T-helper 2 cell treated with Interferon-gamma antibody and Interleukin-4, amounts not matched to agents 5 μg/mL and 100 μg/mL, for 36 hours (primary cell): ENCODE data around the gene A3GALT2.
"Not testable (repeated sequence)": the region's sequence is repeated elsewhere in the genome, so short reads cannot be mapped to it uniquely, and the experiment has no call there.

Experiments
- DNase-seq: peaks from one replicate; pipeline ENCODE4 v3.0.0; 2021; ENCODE audit warnings: low spot score
- H3K27ac Mint-ChIP-seq: one replicate; pipeline ENCODE4 v1.8.0; 2021; ENCODE audit warnings: mild to moderate bottlenecking, mixed read lengths
- H3K27me3 Mint-ChIP-seq: one replicate; pipeline ENCODE4 v1.8.0; 2021; ENCODE audit warnings: low read depth, mixed read lengths
- H3K36me3 Mint-ChIP-seq: one replicate; pipeline ENCODE4 v1.8.0; 2021; ENCODE audit warnings: low read depth, mixed read lengths
- H3K4me1 Mint-ChIP-seq: one replicate; pipeline ENCODE4 v1.8.0; 2021; ENCODE audit warnings: low read depth, mixed read lengths
- H3K4me3 Mint-ChIP-seq: one replicate; pipeline ENCODE4 v1.8.0; 2022; ENCODE audit warnings: mild to moderate bottlenecking, moderate library complexity, mixed read lengths
- H3K9me3 Mint-ChIP-seq: one replicate; pipeline ENCODE4 v1.8.0; 2021; ENCODE audit warnings: mixed read lengths

The A3GALT2 gene

DNA sequence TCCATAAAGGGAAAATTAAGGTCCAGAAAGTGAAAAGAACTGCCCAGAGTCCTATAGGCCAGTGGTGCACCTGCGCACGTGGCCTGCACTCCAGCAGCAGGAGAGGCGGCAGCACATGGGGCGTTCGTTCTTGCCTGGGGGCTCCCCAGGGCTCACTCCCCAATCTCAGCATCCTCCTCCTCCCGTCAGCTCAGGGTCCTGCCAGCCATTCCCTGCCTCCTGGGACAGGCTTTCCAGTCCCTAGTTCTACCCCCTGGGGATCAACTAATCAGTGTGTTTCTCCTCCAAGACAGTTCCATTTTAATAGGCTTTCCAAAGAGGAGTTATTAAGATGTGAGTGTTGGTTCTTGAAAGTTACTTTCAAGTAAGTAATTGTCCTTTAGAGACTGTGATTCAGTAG, 1.2 kb upstream of the A3GALT2 start:
- Mint-ChIP-seq H3K36me3 (peaks cover 16% of the 10 kb centered on the region), H3K27ac (no peak overlapping the region), H3K4me1 (no peaks in the 10 kb centered on the region), H3K27me3 (peaks cover 4% of the 10 kb centered on the region), H3K9me3 (no peaks in the 10 kb centered on the region), H3K4me3 (no peak overlapping the region)
- DNase-seq, result no peak

GRCh38 chr1:33321178-33321577, 280 bp upstream of the A3GALT2 start:
- Mint-ChIP-seq H3K27ac (no peak overlapping the region), H3K4me3 (no peak overlapping the region), H3K36me3 (peaks cover 13% of the 10 kb centered on the region), H3K27me3 (peaks cover 6% of the 10 kb centered on the region), H3K9me3 (no peaks in the 10 kb centered on the region), H3K4me1 (no peaks in the 10 kb centered on the region)
- no peak for DNase-seq

GRCh38 chr1:33319949-33320618, 814 bp downstream of the A3GALT2 start:
- Mint-ChIP-seq H3K27me3 (peaks cover 6% of the 10 kb centered on the region), H3K27ac (no peak overlapping the region), H3K4me3 (no peak overlapping the region), H3K4me1 (peaks cover 3% of the 10 kb centered on the region), H3K36me3 (peaks cover 5% of the 10 kb centered on the region), H3K9me3 (no peaks in the 10 kb centered on the region)
- no peak for DNase-seq

DNA sequence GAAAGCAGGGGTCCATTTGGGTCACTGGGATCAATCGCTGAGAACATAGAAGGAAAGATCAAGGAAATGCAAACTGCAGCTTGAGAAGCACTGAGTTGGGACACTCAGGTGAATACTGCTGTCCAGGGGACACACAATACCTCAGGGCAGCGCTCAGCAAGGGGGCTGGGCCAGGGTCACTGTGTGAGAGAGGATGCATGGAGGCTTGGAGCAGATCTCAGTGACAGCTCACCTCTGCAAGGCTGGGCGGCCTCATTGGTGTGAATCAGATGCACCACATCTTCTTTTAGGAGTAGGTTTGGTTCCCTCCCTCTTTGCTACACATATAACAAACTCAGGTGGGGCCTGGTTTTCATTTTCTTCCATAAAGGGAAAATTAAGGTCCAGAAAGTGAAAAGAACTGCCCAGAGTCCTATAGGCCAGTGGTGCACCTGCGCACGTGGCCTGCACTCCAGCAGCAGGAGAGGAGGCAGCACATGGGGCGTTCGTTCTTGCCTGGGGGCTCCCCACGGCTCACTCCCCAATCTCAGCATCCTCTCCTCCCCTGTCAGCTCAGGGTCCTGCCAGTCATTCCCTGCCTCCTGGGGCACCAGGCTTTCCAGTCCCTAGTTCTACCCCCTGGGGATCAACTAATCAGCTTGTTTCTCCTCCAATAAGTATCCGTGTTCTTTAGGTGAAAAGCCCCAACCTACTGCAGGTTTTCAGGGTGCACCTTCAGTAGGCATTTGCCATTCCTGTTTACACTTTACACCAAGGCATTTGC, 1.5 kb downstream of the A3GALT2 start:
- no peak overlapping the region for H3K27ac Mint-ChIP-seq
- no peak overlapping the region for H3K4me3 Mint-ChIP-seq
- H3K36me3 Mint-ChIP-seq, result peaks cover 1% of the 10 kb centered on the region
- no peaks in the 10 kb centered on the region for H3K9me3 Mint-ChIP-seq
- H3K4me1 Mint-ChIP-seq, result peaks cover 3% of the 10 kb centered on the region
- peaks cover 6% of the 10 kb centered on the region for H3K27me3 Mint-ChIP-seq
- no peak for DNase-seq

DNA sequence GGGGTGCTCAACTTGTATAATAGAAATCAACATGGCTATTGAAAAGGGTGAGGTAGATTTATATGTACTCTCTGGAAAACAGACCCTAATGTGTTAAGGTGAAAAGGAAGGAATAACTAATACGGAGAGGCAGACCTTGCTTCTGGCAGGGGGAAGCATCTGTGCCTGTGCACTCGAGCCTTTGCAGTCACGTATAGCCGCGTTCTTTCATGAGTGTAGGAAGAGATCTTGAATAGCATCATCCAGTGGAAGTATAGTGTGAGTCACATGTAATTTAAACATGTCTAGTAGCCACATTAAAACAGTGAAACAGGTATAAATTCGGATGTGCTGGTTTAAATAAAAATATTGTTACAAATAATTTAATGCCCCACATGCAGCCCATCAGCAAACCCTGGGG, 3.0 kb downstream of the A3GALT2 start:
- Mint-ChIP-seq H3K4me1 (peaks cover 3% of the 10 kb centered on the region), H3K27ac (no peak overlapping the region), H3K4me3 (no peak overlapping the region), H3K36me3 (peaks cover 1% of the 10 kb centered on the region), H3K9me3 (no peaks in the 10 kb centered on the region), H3K27me3 (peaks cover 6% of the 10 kb centered on the region)
- no peak for DNase-seq

DNA sequence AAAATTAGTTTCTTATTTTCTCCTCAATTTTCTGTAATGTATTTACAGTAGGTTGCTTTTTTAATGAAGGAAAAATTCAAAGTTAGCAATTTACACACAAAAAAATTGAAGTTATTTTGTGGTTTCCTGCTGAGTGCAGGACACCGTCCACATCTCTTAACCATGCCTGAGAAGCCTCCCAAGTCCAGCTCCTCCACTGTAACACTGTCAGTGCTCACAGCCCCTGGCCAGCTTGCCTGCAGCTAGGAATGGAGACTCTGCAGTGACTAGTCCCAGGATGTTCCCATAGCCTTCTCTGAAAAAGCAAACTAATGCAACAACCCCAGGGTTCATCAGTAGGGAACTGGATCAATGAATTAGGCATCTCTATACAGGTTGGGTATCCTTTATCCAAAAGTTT, 3.5 kb downstream of the A3GALT2 start:
- peaks cover 1% of the 10 kb centered on the region for H3K36me3 Mint-ChIP-seq
- H3K27me3 Mint-ChIP-seq, result peaks cover 6% of the 10 kb centered on the region
- H3K27ac Mint-ChIP-seq, result no peak overlapping the region
- no peak overlapping the region for H3K4me3 Mint-ChIP-seq
- no peak for DNase-seq
- no peaks in the 10 kb centered on the region for H3K9me3 Mint-ChIP-seq
- H3K4me1 Mint-ChIP-seq, result peaks cover 3% of the 10 kb centered on the region

- no peak overlapping the region for H3K4me3 Mint-ChIP-seq
- no peaks in the 10 kb centered on the region for H3K9me3 Mint-ChIP-seq
- peaks cover 3% of the 10 kb centered on the region for H3K4me1 Mint-ChIP-seq
- peaks cover 6% of the 10 kb centered on the region for H3K27me3 Mint-ChIP-seq
- H3K27ac Mint-ChIP-seq, result no peak overlapping the region
- H3K36me3 Mint-ChIP-seq, result peaks cover 1% of the 10 kb centered on the region
- no peak for DNase-seq
Measured at GRCh38 chr1:33316601-33317000, 4.3 kb downstream of the A3GALT2 start.

DNA sequence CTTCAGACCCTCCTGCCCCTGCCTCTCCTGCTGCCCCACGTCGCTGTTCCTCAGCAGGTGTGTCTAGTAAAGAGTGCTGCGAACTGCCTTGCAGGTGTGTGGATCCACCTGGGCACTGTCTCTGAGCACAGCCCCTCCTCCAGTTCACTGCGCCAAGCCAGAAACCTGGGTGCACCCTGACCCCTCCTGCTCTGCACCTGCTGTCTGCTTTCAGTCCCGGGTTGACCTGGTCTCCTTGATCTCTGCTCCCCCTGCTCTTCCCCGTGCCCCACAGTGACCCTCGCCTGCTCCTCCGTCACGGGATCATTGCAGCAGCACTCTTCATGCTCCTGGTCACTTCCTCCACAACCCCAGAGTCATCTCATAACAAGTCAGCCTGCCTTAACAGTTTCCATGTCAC, 6.5 kb downstream of the A3GALT2 start:
- Mint-ChIP-seq H3K27me3 (peaks cover 9% of the 10 kb centered on the region), H3K27ac (no peak overlapping the region), H3K4me3 (no peak overlapping the region), H3K36me3 (peaks cover 1% of the 10 kb centered on the region), H3K4me1 (peaks cover 3% of the 10 kb centered on the region), H3K9me3 (no peaks in the 10 kb centered on the region)
- DNase-seq, result no peak

DNA sequence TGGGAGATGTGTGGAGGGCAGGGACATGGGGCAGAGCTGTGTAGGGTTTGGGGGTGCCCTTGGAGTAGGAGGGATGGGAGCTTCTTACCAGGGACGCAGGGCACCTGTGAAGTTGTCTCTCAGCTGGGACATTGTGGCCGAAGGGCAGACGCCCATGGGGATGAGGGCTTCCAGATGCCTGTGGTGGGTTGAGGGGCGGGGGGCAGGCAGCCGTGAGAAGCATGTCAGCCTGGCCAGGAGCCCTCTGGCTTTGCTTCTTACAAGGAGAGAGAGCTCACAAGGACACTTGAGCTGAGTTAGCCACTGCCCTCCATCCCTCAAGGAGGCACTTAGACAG, 8.5 kb downstream of the A3GALT2 start:
- Mint-ChIP-seq H3K4me3 (no peak overlapping the region), H3K36me3 (no peaks in the 10 kb centered on the region), H3K27ac (no peak overlapping the region), H3K27me3 (peaks cover 10% of the 10 kb centered on the region), H3K9me3 (no peaks in the 10 kb centered on the region), H3K4me1 (peaks cover 3% of the 10 kb centered on the region)
- DNase-seq, result no peak

- H3K4me1 Mint-ChIP-seq, result peaks cover 3% of the 10 kb centered on the region
- H3K27me3 Mint-ChIP-seq, result peaks cover 8% of the 10 kb centered on the region
- no peak overlapping the region for H3K4me3 Mint-ChIP-seq
Measured at GRCh38 chr1:33311706-33312412, 9.0 kb downstream of the A3GALT2 start.

GRCh38 chr1:33310702-33311101, 10.2 kb downstream of the A3GALT2 start:
- no peak for DNase-seq
- peaks cover 5% of the 10 kb centered on the region for H3K4me1 Mint-ChIP-seq
- no peak overlapping the region for H3K27ac Mint-ChIP-seq
- no peaks in the 10 kb centered on the region for H3K36me3 Mint-ChIP-seq
- H3K4me3 Mint-ChIP-seq, result no peak overlapping the region
- no peaks in the 10 kb centered on the region for H3K9me3 Mint-ChIP-seq
- H3K27me3 Mint-ChIP-seq, result peaks cover 16% of the 10 kb centered on the region

More at GRCh38 chr1:33311706-33312412, 9.0 kb downstream of the A3GALT2 start:
- no peak for DNase-seq
- Mint-ChIP-seq H3K27ac (no peak overlapping the region), H3K9me3 (no peaks in the 10 kb centered on the region), H3K36me3 (no peaks in the 10 kb centered on the region)

GRCh38 chr1:33309351-33309750, 11.5 kb downstream of the A3GALT2 start:
- H3K27ac Mint-ChIP-seq, DNase-seq, H3K36me3 Mint-ChIP-seq, H3K9me3 Mint-ChIP-seq, H3K4me1 Mint-ChIP-seq, H3K4me3 Mint-ChIP-seq: not testable (repeated sequence)
- peaks cover 24% of the 10 kb centered on the region for H3K27me3 Mint-ChIP-seq

GRCh38 chr1:33307494-33307864, 13.4 kb downstream of the A3GALT2 start:
- H3K4me1 Mint-ChIP-seq, result peaks cover 16% of the 10 kb centered on the region
- peaks cover 9% of the 10 kb centered on the region for H3K36me3 Mint-ChIP-seq
- peaks cover 7% of the 10 kb centered on the region for H3K9me3 Mint-ChIP-seq
- no peak overlapping the region for H3K27ac Mint-ChIP-seq
- peaks cover 24% of the 10 kb centered on the region for H3K27me3 Mint-ChIP-seq
- H3K4me3 Mint-ChIP-seq, result no peak overlapping the region
- DNase-seq, result no peak
